OCI-LY1 (cell line): ENCODE results near the gene TCIRG1.
"Not testable (repeated sequence)": the region's sequence is repeated elsewhere in the genome, so short reads cannot be mapped to it uniquely, and the experiment has no call there.

Experiments used
- EZH2 ChIP-seq: fragments of 200-600 bp; sonication (generic), shearing (Covaris generic); IDR thresholded peaks from 2 replicates; pipeline ENCODE4 v1.8.0; 2017; ENCODE audit warnings: borderline replicate concordance, mixed run types, mild to moderate bottlenecking, antibody characterized with exemption, low read length, moderate library complexity, mixed read lengths
- TF ChIP-seq, protein P1 (sequence below): fragments of 200-600 bp; sonication (generic), shearing (Covaris generic); IDR thresholded peaks from 2 replicates; pipeline ENCODE4 v1.5.1; 2017; ENCODE audit warnings: mild to moderate bottlenecking, antibody characterized with exemption, low read length, moderate library complexity, mixed read lengths

DNA sequence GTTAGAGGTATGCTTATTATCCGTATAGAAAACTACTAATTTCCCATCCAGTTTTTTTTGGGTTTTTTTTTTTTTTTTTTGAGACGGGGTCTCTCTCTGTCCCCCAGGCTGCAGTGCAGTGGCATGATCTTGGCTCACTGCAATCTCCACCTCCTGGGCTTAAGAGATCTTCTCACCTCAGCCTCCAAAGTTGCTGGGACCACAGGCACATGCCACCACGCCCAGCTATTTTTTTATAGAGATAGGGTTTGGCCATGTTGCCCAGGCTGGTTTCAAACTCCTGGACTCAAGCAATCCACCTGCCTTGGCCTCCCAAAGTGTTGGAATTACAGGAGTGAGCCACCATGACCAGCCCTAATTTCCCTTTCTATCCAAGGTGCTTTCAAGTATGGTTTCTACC lies 54.1 kb downstream of the TCIRG1 start:
- TF ChIP-seq, protein P1, sequence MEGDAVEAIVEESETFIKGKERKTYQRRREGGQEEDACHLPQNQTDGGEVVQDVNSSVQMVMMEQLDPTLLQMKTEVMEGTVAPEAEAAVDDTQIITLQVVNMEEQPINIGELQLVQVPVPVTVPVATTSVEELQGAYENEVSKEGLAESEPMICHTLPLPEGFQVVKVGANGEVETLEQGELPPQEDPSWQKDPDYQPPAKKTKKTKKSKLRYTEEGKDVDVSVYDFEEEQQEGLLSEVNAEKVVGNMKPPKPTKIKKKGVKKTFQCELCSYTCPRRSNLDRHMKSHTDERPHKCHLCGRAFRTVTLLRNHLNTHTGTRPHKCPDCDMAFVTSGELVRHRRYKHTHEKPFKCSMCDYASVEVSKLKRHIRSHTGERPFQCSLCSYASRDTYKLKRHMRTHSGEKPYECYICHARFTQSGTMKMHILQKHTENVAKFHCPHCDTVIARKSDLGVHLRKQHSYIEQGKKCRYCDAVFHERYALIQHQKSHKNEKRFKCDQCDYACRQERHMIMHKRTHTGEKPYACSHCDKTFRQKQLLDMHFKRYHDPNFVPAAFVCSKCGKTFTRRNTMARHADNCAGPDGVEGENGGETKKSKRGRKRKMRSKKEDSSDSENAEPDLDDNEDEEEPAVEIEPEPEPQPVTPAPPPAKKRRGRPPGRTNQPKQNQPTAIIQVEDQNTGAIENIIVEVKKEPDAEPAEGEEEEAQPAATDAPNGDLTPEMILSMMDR, result not testable (repeated sequence)
- not testable (repeated sequence) for TF ChIP-seq EZH2
